DMS79 treated with DMSO at 0.1 percent for 48 hours (cell line): ENCODE data around the gene INTS6.
A peak's percentile ranks its signal among the peaks of the same experiment; 100 is the strongest.

Source experiments
- DNase-seq: peaks from one replicate; lab custom pipeline; 2025; lab: John Stamatoyannopoulos, UW

Gene INTS6

GRCh38 chr13:51452361-51453206, at the start of gene INTS6:
Gene INTS6 (minus strand): TSS chr13:51453036. CDS start chr13:51452525, 511 bp downstream.
- DNase-seq: peak; percentile 93

- no peak for DNase-seq
Measured at GRCh38 chr13:51502153-51502651, 49.4 kb upstream of the INTS6 start.

- DNase-seq: no peak
Measured at GRCh38 chr13:51501592-51502152, 48.8 kb upstream of the INTS6 start.

- no peak for DNase-seq
Measured at GRCh38 chr13:51501096-51501495, 48.3 kb upstream of the INTS6 start.

- DNase-seq: no peak
Measured at GRCh38 chr13:51500687-51501086, 47.9 kb upstream of the INTS6 start.

GRCh38 chr13:51499841-51500240, 47.0 kb upstream of the INTS6 start:
- DNase-seq: no peak

GRCh38 chr13:51495316-51495715, 42.5 kb upstream of the INTS6 start:
- DNase-seq: no peak

GRCh38 chr13:51494156-51494555, 41.3 kb upstream of the INTS6 start:
- no peak for DNase-seq

- no peak for DNase-seq
Measured at GRCh38 chr13:51488212-51488611, 35.4 kb upstream of the INTS6 start.

- DNase-seq: no peak
Measured at GRCh38 chr13:51481656-51482055, 28.8 kb upstream of the INTS6 start.

- DNase-seq: no peak
Measured at GRCh38 chr13:51479199-51479523, 26.3 kb upstream of the INTS6 start.

- DNase-seq: no peak
Measured at GRCh38 chr13:51478418-51479198, 25.8 kb upstream of the INTS6 start.

GRCh38 chr13:51477653-51478324, 25.0 kb upstream of the INTS6 start:
- DNase-seq: no peak

- DNase-seq: no peak
Measured at GRCh38 chr13:51477149-51477548, 24.3 kb upstream of the INTS6 start.

GRCh38 chr13:51475727-51476501, 23.1 kb upstream of the INTS6 start:
- DNase-seq: no peak

- no peak for DNase-seq
Measured at GRCh38 chr13:51469790-51470189, 17.0 kb upstream of the INTS6 start.

GRCh38 chr13:51467730-51468129, 14.9 kb upstream of the INTS6 start:
- DNase-seq: no peak

- no peak for DNase-seq
Measured at GRCh38 chr13:51465124-51465523, 12.3 kb upstream of the INTS6 start.

- no peak for DNase-seq
Measured at GRCh38 chr13:51457086-51457815, 4.4 kb upstream of the INTS6 start.

- DNase-seq: no peak
Measured at GRCh38 chr13:51456510-51456909, 3.7 kb upstream of the INTS6 start.

- no peak for DNase-seq
Measured at GRCh38 chr13:51455532-51455931, 2.7 kb upstream of the INTS6 start.
